Nephron (organoid): ENCODE results near the gene RTN4RL1.

Source experiments
- H3K27ac Mint-ChIP-seq, 3 experiments: 2 replicates each; pipeline ENCODE4 v1.8.0; 2020; ENCODE audit warnings: mixed read lengths in 3 of 3, mild to moderate bottlenecking in 2 of 3, moderate library complexity in 1 of 3
- H3K27me3 Mint-ChIP-seq: 2 replicates; pipeline ENCODE4 v1.8.0; 2021; ENCODE audit warnings: low read depth, mild to moderate bottlenecking, moderate library complexity, mixed read lengths
- H3K36me3 Mint-ChIP-seq: 2 replicates; pipeline ENCODE4 v1.8.0; 2020; ENCODE audit warnings: low read depth, mixed read lengths
- H3K4me1 Mint-ChIP-seq: 2 replicates; pipeline ENCODE4 v1.8.0; 2020; ENCODE audit warnings: mixed read lengths
- H3K4me3 Mint-ChIP-seq, 3 experiments: 2 replicates each; pipeline ENCODE4 v1.8.0; 2020; ENCODE audit warnings: mild to moderate bottlenecking in 3 of 3, mixed read lengths in 3 of 3, moderate library complexity in 2 of 3
- H3K9me3 Mint-ChIP-seq: 2 replicates; pipeline ENCODE4 v1.8.0; 2020; ENCODE audit warnings: mixed read lengths
- TF ChIP-seq, protein P1 (sequence below), 3 experiments: fragments of 200-600 bp; sonication (generic); IDR thresholded peaks; one replicate each; pipeline ENCODE4 v1.5.0; 2021; ENCODE audit warnings: antibody characterized with exemption in 3 of 3; ENCODE audit not compliant: unreplicated experiment in 3 of 3

Gene RTN4RL1

DNA sequence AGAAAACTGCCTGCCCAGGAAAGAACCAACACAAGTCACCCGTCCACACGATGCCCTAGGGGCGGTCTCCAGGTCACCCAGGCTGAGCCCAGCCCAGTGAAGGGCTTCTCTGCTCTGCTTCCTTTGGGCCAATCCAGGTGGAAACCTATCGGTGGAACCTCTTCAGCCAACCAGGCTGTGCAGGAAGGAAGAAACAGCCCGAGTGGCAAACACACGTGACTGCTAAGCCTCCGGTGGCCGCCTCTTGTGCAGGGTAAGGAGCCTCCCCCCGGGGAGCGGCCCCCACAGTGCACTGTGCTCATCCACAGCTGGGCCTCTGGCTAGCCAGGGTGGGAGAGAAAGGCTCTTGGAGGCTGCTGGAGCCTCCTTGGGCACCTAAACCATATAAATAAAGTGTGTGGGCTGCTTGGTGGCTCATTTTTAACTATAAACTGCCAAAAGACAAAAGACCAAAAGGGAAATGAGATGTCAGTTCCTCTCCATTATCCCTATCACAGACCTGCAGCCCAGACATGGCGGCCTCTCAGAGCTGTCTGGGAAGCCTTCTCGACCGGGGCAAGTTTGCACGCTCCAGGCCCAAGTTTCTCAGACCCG, 2.4 kb downstream of the RTN4RL1 start:
- Mint-ChIP-seq H3K4me3 (peak overlapping the region; percentile 15 to 67 (median 56)), H3K9me3 (peaks cover 3% of the 10 kb centered on the region), H3K27ac (no peak overlapping the region), H3K4me1 (peaks cover 13% of the 10 kb centered on the region), H3K27me3 (peaks cover 84% of the 10 kb centered on the region), H3K36me3 (no peaks in the 10 kb centered on the region)
- TF ChIP-seq, protein P1, sequence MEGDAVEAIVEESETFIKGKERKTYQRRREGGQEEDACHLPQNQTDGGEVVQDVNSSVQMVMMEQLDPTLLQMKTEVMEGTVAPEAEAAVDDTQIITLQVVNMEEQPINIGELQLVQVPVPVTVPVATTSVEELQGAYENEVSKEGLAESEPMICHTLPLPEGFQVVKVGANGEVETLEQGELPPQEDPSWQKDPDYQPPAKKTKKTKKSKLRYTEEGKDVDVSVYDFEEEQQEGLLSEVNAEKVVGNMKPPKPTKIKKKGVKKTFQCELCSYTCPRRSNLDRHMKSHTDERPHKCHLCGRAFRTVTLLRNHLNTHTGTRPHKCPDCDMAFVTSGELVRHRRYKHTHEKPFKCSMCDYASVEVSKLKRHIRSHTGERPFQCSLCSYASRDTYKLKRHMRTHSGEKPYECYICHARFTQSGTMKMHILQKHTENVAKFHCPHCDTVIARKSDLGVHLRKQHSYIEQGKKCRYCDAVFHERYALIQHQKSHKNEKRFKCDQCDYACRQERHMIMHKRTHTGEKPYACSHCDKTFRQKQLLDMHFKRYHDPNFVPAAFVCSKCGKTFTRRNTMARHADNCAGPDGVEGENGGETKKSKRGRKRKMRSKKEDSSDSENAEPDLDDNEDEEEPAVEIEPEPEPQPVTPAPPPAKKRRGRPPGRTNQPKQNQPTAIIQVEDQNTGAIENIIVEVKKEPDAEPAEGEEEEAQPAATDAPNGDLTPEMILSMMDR (IDR thresholded peaks at IDR 0.05; ENCODE audit: unreplicated experiment in 3 of 3), result no peak

DNA sequence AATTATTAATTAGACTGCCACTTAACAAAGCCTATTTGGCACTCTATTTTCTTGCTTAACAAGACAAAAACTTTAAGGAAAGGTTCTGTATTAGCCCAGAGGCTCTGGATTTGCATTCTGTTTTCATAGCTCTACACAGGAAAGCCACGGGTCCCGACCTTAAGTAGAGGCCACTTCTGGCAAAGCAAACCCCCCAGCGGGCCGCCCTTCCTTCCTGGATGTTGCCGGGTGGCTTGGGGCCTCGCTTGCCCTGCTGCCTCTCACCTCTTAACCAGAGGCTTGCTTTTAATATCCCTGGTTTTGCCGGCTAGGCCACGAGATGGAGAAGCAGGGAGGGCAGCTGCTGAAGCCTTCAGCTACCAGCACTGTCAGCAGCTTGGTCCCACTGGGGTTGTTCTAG, 4.4 kb downstream of the RTN4RL1 start:
- Mint-ChIP-seq H3K27ac (no peak overlapping the region), H3K9me3 (no peaks in the 10 kb centered on the region), H3K36me3 (no peaks in the 10 kb centered on the region), H3K4me1 (peaks cover 11% of the 10 kb centered on the region), H3K27me3 (peaks cover 81% of the 10 kb centered on the region), H3K4me3 (no peak overlapping the region)
- TF ChIP-seq, protein P1 (IDR thresholded peaks at IDR 0.05; ENCODE audit: unreplicated experiment in 3 of 3), result no peak

DNA sequence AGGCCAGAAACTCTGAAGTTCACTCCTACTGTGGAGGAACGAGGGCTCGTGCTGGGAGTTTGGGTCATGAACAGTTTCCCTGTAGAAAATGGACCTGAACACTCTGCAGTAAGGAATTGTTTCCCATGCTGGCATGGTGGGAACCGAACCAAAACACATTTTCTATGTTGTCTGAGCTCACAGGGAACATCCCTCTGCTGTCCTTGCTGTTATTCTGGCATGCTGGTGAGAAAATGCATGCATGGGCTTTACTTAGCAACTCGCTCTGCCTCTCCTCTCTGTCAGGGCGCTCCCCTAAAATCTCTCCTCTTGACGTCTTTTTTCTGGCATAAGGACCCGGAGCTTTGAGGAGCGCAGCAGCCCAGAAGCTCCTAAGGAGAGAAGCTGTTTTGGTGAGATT, 5.4 kb downstream of the RTN4RL1 start:
- Mint-ChIP-seq H3K9me3 (no peaks in the 10 kb centered on the region), H3K27ac (no peak overlapping the region), H3K36me3 (no peaks in the 10 kb centered on the region), H3K4me1 (peaks cover 11% of the 10 kb centered on the region), H3K4me3 (no peak overlapping the region), H3K27me3 (peaks cover 84% of the 10 kb centered on the region)
- TF ChIP-seq, protein P1 (IDR thresholded peaks at IDR 0.05; ENCODE audit: unreplicated experiment in 3 of 3), result no peak

DNA sequence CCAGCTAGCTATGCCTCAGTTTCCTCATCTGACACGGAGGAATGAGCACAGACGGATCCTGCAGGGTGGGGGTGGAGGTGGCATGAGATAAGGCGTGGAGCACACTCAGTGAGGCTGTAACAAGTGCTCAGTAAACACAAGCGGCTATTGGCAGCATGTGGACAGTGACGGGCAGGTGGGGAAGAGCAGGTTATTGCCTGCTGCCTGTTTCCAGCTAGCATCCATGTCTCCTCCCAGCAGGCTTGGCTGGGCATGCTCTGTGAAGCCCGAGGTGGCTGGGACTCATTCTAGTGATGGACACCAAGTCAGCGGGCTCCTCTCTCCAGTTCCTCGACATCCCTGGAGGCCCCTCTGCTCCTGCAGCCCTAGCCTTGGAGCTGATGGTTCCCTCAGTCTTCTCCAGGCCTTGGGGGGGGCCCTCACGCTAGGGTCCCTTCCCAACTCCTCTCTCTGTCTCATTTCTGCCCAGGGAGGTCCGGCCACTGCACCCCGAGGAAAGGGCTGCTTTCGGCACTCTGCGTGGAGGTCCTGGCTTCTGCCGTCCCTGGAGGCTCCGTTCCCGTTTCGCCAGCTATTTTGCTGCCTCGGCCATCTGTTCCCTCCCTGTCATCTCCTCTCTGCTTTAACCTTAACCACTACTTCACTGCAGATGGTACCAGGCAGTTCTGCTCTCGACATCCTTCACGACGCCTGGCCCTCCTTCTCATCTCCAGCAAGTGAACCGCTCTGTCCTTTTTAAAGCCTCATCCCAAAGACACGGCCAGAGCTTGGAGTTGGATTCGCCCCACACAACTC, 6.2 kb downstream of the RTN4RL1 start:
- TF ChIP-seq, protein P1 (IDR thresholded peaks at IDR 0.05; ENCODE audit: unreplicated experiment in 3 of 3), result no peak
- H3K36me3 Mint-ChIP-seq, result no peaks in the 10 kb centered on the region
- H3K27ac Mint-ChIP-seq, result no peak overlapping the region
- peaks cover 83% of the 10 kb centered on the region for H3K27me3 Mint-ChIP-seq
- H3K4me3 Mint-ChIP-seq, result no peak overlapping the region
- H3K4me1 Mint-ChIP-seq, result peaks cover 11% of the 10 kb centered on the region
- peaks cover 1% of the 10 kb centered on the region for H3K9me3 Mint-ChIP-seq

DNA sequence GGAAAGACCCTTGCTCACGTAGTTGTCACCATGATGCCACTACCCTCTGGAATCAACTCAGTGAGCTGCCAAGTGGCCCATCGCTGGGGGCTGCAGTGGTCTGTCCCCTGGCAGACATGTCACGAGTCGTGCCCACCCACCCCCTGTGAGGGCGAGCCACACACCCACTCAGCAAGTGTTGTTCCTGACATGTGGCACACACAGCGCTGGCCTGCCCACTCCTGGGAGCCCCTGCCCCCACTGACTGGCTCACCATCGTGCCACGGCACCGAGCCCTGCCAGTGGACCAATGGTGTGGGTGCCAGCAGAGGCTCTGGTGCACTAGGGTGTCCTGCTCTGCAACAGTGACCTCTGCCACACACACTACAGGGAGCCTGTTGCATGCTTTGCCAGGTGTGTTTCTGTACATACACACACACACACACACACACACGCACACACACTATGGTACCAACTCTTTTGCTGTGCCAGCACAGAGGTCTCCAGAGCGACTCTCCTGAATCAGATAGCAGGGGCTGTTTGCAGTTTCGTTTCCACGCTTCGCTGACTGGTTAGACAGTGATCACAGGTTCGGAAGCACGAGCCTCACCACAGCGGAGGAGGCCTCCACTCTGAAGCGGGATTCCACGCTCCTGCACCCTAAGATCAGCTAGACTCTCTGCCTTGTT, 7.7 kb downstream of the RTN4RL1 start:
- H3K4me3 Mint-ChIP-seq, result no peak overlapping the region
- peak overlapping the region in 1 of 3 experiments; percentile 10 for H3K27ac Mint-ChIP-seq
- peaks cover 14% of the 10 kb centered on the region for H3K4me1 Mint-ChIP-seq
- no peaks in the 10 kb centered on the region for H3K36me3 Mint-ChIP-seq
- peaks cover 81% of the 10 kb centered on the region for H3K27me3 Mint-ChIP-seq
- TF ChIP-seq, protein P1 (IDR thresholded peaks at IDR 0.05; ENCODE audit: unreplicated experiment in 3 of 3), result no peak
- H3K9me3 Mint-ChIP-seq, result peaks cover 3% of the 10 kb centered on the region
